Natural killer cell (primary cell): Measurements from ENCODE around the gene ISG15. TPM values are rescaled to one million over a fixed set of nuclear protein-coding genes. Genes with fewer than 3 reads are reported as not detected.

Experiments used
- ATAC-seq, 3 donors: fragments of 150-1000 bp in 2 of 3; fragments of 200-7000 bp in 1 of 3; cut with Tn5 transposase; 1 replicate in 1 of 3; 2 replicates in 2 of 3; pipeline ENCODE4 v1.10.0; 2021; ENCODE audit warnings: mild to moderate bottlenecking in 2 of 3, moderate library complexity in 2 of 3
- DNase-seq, 2 donors: peaks; one replicate each; pipeline versions ENCODE4 v3.0.0 to v3.0.0-alpha.2; 2013 to 2021; ENCODE audit warnings: mixed read lengths in 1 of 2
- H3K27ac ChIP-seq: one replicate; pipeline ENCODE4 v1.5.1; 2013; ENCODE audit warnings: mild to moderate bottlenecking, low read length
- H3K27me3 ChIP-seq: one replicate; pipeline ENCODE4 v1.6.1; 2013; ENCODE audit warnings: low read length; ENCODE audit not compliant: control insufficient read depth, insufficient read depth
- H3K36me3 ChIP-seq: one replicate; pipeline ENCODE4 v1.6.1; 2013; ENCODE audit warnings: low read length; ENCODE audit not compliant: control insufficient read depth, insufficient read depth
- H3K4me1 ChIP-seq: one replicate; pipeline ENCODE4 v1.6.1; 2013; ENCODE audit warnings: low read length; ENCODE audit not compliant: control insufficient read depth, insufficient read depth
- H3K4me3 ChIP-seq: one replicate; pipeline ENCODE4 v1.5.1; 2013; ENCODE audit warnings: low read length
- H3K9me3 ChIP-seq: one replicate; pipeline ENCODE4 v1.6.1; 2013; ENCODE audit warnings: low read length; ENCODE audit not compliant: control insufficient read depth, insufficient read depth
- H3K27ac Mint-ChIP-seq, 2 donors: one replicate each; pipeline ENCODE4 v1.8.0; 2022; ENCODE audit warnings: mild to moderate bottlenecking in 2 of 2, mixed read lengths in 2 of 2, moderate library complexity in 1 of 2
- H3K27me3 Mint-ChIP-seq, 2 donors: one replicate each; pipeline ENCODE4 v1.8.0; 2022; ENCODE audit warnings: low read depth in 2 of 2, mixed read lengths in 2 of 2
- H3K36me3 Mint-ChIP-seq: one replicate; pipeline ENCODE4 v1.8.0; 2022; ENCODE audit warnings: mixed read lengths
- H3K4me1 Mint-ChIP-seq, 2 donors: one replicate each; pipeline ENCODE4 v1.8.0; 2022; ENCODE audit warnings: mixed read lengths in 2 of 2
- H3K4me3 Mint-ChIP-seq: one replicate; pipeline ENCODE4 v1.8.0; 2022; ENCODE audit warnings: mild to moderate bottlenecking, moderate library complexity, mixed read lengths
- H3K9me3 Mint-ChIP-seq, 2 donors: one replicate each; pipeline ENCODE4 v1.8.0; 2022; ENCODE audit warnings: mixed read lengths in 2 of 2
- WGBS: methylation state at CpG from one replicate; pipeline ENCODE4 v1.1.7; 2013; ENCODE audit warnings: missing lambda C conversion rate; ENCODE audit not compliant: insufficient coverage; 5-methylcytosine and 5-hydroxymethylcytosine counted together
- intact Hi-C: fragments of 100-400 bp; cut with micrococcal nuclease; formaldehyde crosslinking; loops from one replicate; pipeline ENCODE4 v1.14.2; 2022
- total RNA-seq, 4 donors: library from RNA; stranded (reverse); fragments of 120-200 nt in 1 of 4; gene quantifications; one replicate each; pipeline versions ENCODE4 v1.2.3 to v1.2.4, GENCODE V29; 2013 to 2022
- TF ChIP-seq, protein P1 (sequence below): fragments of 200-600 bp; IDR thresholded peaks from one replicate; pipeline ENCODE4 v1.8.0; 2022; ENCODE audit warnings: antibody characterized with exemption

The ISG15 gene
- total RNA-seq, 3 donors from 2014 or later (not counting 1 experiment from before 2014, with no cell fraction given) = 17.0 to 56.9 (median 50.2) TPM

DNA sequence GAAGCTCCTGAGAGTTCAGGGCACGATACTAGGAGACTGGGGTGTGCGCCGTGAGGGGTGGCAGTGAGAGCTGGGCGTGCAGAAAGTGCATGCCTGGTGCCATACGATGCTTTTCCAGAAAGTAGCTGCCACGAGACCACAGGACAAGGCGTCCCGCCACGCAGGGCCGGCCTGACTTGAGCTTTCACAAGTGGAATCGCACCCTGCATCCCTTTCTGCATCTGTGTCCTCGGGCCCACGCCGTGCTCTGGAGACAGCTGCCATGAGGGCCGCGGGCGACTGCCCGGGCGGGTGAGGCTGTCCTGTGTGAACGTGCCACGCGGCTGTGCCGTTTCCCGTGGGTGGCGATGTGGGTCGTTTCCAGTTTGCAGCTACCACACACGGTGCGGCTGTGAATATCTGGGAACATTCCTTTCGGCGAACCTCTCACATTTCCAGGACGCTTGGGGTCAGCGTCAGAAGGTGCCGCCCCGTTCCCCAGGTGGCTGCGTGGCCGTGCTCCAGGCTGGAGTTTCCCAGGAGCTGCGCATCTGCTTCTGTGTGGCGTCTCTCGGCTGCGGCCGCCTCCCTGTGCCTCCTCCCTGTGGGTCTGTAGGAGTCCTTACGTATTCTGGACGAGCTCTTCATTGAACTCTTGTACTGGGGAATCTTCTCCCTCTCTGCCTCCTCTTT lies 30.4 kb upstream of the ISG15 start:
- no peaks in the 10 kb centered on the region for H3K27me3 ChIP-seq
- peaks cover 17% of the 10 kb centered on the region in 2 donors for H3K27me3 Mint-ChIP-seq
- no peak overlapping the region for H3K27ac ChIP-seq
- WGBS = 84% methylated on average over 43 of the region's 43 CpGs
- H3K4me3 ChIP-seq = no peak overlapping the region
- DNase-seq (no peak), ATAC-seq (no peak)
- H3K9me3 Mint-ChIP-seq = no peaks in the 10 kb centered on the region
- no peak overlapping the region for H3K4me3 Mint-ChIP-seq
- H3K4me1 ChIP-seq = no peaks in the 10 kb centered on the region
- no peaks in the 10 kb centered on the region for H3K36me3 Mint-ChIP-seq
- no peaks in the 10 kb centered on the region for H3K9me3 ChIP-seq
- H3K36me3 ChIP-seq = no peaks in the 10 kb centered on the region
- TF ChIP-seq, protein P1, sequence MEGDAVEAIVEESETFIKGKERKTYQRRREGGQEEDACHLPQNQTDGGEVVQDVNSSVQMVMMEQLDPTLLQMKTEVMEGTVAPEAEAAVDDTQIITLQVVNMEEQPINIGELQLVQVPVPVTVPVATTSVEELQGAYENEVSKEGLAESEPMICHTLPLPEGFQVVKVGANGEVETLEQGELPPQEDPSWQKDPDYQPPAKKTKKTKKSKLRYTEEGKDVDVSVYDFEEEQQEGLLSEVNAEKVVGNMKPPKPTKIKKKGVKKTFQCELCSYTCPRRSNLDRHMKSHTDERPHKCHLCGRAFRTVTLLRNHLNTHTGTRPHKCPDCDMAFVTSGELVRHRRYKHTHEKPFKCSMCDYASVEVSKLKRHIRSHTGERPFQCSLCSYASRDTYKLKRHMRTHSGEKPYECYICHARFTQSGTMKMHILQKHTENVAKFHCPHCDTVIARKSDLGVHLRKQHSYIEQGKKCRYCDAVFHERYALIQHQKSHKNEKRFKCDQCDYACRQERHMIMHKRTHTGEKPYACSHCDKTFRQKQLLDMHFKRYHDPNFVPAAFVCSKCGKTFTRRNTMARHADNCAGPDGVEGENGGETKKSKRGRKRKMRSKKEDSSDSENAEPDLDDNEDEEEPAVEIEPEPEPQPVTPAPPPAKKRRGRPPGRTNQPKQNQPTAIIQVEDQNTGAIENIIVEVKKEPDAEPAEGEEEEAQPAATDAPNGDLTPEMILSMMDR = no peak
- intact Hi-C loops = loop anchor here (5.0 kb wide), 1 partner anchor 309 kb away; no protein-coding TSS in a partner anchor
- H3K4me1 Mint-ChIP-seq = no peaks in the 10 kb centered on the region
- no peak overlapping the region for H3K27ac Mint-ChIP-seq

DNA sequence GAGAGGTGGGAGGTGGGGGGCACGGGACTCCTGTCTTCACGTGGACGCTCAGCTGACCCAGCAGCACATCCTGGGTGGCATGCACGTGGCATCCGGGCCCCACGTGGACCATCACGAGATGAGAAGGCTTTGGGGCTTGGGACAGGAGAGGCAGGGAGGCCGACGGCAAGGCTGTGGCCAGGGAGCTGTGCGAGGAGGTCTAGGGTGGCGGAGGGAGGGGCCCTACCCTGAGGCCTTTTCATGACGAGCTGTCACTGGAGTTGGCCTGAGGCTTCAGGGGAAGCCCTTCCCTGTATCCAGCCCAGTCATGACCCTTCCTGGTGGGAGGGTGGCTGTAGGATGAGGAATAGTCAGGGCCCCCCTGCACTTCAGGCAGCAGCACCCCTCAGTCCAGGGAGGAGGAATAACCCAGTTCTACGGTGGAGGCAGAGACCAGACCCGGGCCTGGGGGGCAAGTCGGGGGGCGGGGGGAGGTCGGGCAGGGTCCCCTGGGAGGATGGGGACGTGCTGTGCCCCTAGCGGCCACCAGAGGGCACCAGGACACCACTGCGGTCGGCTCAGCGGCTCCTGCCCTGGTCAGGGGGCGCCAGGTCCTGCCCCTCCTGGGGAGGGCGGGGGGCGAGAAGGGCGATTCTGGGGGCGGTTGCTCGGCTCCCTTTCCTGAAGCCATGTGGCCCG lies 29.4 kb upstream of the ISG15 start:
- H3K27ac ChIP-seq = no peak overlapping the region
- H3K36me3 Mint-ChIP-seq = no peaks in the 10 kb centered on the region
- H3K27ac Mint-ChIP-seq = no peak overlapping the region
- TF ChIP-seq, protein P1 = peak; percentile 97
- no peaks in the 10 kb centered on the region for H3K9me3 ChIP-seq
- ATAC-seq (peak; percentile 68 to 98 (median 91)), DNase-seq (peak; percentile 63 to 78)
- no peak overlapping the region for H3K4me3 ChIP-seq
- no peak overlapping the region for H3K4me3 Mint-ChIP-seq
- no peaks in the 10 kb centered on the region for H3K4me1 Mint-ChIP-seq
- H3K27me3 Mint-ChIP-seq = peaks cover 21 to 27% of the 10 kb centered on the region in 2 donors
- intact Hi-C loops = loop anchor here (1.0 to 5.0 kb wide), 2 partner anchors 79 to 308 kb away; no protein-coding TSS in a partner anchor
- no peaks in the 10 kb centered on the region for H3K27me3 ChIP-seq
- no peaks in the 10 kb centered on the region for H3K36me3 ChIP-seq
- H3K9me3 Mint-ChIP-seq = no peaks in the 10 kb centered on the region
- 20% methylated on average over 29 of the region's 29 CpGs for WGBS
- no peaks in the 10 kb centered on the region for H3K4me1 ChIP-seq

DNA sequence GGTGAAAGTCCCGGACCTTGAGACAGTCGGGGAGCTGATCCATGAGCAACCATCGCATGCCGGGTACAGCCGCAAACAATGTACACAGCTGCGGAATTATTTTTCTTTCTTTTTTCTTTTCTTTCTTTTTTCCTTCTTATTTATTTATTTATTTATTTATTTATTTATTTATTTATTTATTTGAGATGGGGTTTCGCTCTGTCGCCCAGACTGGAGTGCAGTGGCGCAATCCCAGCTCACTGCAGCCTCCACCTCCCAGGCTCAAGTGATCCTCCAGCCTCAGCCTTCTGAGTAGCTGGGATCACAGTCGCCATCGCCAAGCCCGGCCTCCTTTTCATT lies 28.9 kb upstream of the ISG15 start:
- Mint-ChIP-seq H3K36me3 (no peaks in the 10 kb centered on the region), H3K4me1 (no peaks in the 10 kb centered on the region), H3K27ac (no peak overlapping the region), H3K4me3 (no peak overlapping the region), H3K27me3 (peaks cover 25 to 32% of the 10 kb centered on the region in 2 donors), H3K9me3 (no peaks in the 10 kb centered on the region)
- intact Hi-C loops = loop anchor here (1.0 to 5.0 kb wide), 2 partner anchors 79 to 308 kb away; no protein-coding TSS in a partner anchor
- H3K36me3 ChIP-seq = no peaks in the 10 kb centered on the region
- no peaks in the 10 kb centered on the region for H3K4me1 ChIP-seq
- TF ChIP-seq, protein P1 = peak; percentile 70
- no peak for ATAC-seq
- DNase-seq = no peak
- H3K4me3 ChIP-seq = no peak overlapping the region
- WGBS = 58% methylated on average over 8 of the region's 12 CpGs
- no peaks in the 10 kb centered on the region for H3K27me3 ChIP-seq
- no peaks in the 10 kb centered on the region for H3K9me3 ChIP-seq
- H3K27ac ChIP-seq = no peak overlapping the region
